GM12864 (cell line): ENCODE data around the gene MRPS27.

Source experiments
- DNase-seq: peaks from one replicate; pipeline ENCODE4 v3.0.0-alpha.2; 2011; ENCODE audit warnings: low read depth
- H3K4me3 ChIP-seq: 2 replicates; pipeline ENCODE4 v1.5.1; 2011; ENCODE audit warnings: mild to moderate bottlenecking, low read depth, low read length, control low read depth
- CTCF ChIP-seq: IDR thresholded peaks from 2 replicates; pipeline ENCODE4 v1.5.1; 2011; ENCODE audit warnings: low read depth, mild to moderate bottlenecking, moderate library complexity, low read length, control low read depth, inconsistent platforms; ENCODE audit errors: missing control alignments

Gene MRPS27

DNA sequence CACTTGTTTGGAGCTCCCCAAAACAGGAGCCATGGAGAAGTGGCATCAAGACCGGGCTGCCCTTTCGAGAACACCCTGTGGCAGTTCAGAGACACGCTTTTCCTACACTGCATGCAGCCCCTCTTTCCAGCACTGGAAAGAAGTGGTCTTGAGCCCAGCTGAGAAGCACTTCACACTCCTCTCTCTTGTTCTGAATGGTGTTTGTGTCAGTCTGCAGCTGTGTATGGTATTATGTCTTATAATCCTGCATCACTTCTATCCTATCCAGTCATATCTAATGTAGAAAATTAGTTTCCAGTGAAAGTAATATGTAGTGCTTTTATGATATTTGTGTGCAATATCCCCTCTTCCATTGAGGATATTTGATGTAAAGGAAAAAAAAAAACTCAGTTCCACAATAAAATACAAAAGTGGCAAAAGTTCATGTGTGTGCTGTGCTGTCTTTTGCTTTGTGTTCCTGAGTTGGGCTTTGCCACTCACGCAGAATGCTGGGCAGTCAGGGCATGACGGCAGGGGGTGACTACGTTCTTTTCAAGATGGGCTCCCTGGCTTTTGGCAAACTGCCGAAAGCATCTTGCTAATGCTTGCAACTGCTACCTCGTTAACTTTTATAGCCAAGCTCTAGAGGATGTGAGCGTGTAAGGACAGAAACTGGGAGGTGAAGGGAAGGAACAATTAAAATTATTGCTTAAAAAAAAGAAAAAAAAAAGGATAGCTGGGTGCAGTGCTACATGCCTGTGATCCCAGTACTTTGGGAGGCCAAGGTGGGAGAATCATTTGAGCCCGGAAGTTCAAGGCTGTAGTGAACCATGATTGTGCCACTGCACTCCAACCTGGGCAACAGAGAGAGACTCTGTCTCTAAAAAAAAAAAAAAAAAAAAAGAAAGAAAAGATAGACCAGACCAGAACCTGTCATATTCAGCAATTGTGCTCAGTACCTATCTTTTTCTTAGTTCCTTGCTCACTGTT is 110.6 kb downstream of the MRPS27 start:
- H3K4me3 ChIP-seq: no peak overlapping the region
- no peak for DNase-seq

DNA sequence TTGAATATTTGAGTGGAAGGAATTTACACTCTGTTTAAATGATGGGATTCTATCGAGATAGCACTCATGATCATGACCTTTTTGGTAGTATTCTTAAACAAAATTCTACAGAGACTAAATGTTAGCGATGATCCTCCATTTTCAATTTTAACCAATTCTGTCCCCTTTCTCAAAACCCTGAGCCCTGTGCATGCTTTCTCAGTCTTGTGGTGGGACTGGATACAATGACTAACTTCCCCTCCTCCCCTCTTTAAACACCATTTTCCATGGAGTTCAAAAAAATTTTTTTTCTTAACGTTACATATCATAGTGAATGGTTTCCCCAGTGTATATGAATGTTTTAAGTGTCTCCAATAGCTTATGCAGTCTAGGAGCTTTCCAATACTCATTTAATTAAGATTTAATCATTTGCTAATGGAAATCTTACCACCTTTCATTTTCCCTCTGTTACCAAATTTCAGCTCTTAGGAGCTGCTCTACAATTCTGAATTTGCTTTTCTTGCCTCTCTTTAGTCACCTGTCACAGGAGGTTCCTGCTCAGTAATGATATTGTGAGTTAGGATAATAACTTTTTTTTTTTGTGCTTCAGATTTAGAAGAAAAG is 111.6 kb downstream of the MRPS27 start:
- TF ChIP-seq CTCF: no peak
- no peak for DNase-seq
- H3K4me3 ChIP-seq: no peak overlapping the region

More for the DNA sequence above, 110.6 kb downstream of the MRPS27 start:
- no peak for TF ChIP-seq CTCF

GRCh38 chr5:72206994-72207393 is 113.0 kb downstream of the MRPS27 start:
- H3K4me3 ChIP-seq: no peak overlapping the region
- no peak for TF ChIP-seq CTCF
- DNase-seq: no peak

DNA sequence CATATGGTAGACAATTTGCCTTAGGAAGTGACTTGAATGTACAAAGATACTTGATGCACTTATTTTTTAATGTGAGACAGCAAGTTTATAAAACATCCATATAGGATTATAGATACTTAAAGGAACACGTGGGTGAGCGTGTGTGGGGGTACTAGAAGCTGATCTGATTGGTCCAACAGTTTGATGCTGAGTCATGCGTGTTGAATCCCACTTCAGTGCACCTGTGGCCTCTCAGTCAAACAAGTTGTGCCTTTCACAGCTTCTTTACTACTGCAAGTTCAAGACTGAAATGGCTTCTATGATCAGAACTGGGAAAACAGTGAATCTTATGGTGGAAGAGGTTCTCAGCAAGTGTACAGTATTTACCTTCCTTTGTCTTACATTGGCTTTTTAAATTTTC is 113.9 kb downstream of the MRPS27 start:
- H3K4me3 ChIP-seq: no peak overlapping the region
- no peak for TF ChIP-seq CTCF
- DNase-seq: no peak

GRCh38 chr5:72205431-72206009 is 114.5 kb downstream of the MRPS27 start:
- TF ChIP-seq CTCF: no peak
- H3K4me3 ChIP-seq: no peak overlapping the region
- DNase-seq: no peak

DNA sequence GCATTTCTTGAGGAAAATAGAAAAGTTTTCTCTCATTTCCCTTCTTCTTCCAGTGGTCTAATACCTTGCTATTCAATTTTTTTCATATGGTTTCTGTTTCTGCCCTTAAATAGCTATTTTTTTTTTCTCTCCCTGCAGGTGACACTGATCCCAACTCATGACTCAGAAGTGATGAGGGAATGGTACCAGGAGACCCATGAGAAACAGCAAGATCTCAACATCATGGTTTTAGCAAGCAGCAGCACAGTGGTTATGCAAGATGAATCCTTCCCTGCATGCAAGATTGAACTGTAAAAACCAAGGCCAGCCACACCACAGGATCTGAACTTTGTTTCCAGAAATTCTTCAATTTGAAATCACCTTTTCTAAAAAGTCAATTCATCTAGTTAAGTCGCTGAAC is 115.1 kb downstream of the MRPS27 start:
- TF ChIP-seq CTCF: no peak
- DNase-seq: no peak
- no peak overlapping the region for H3K4me3 ChIP-seq
